ENCODE data around the gene RUFY3. TPM values are rescaled to one million over a fixed set of nuclear protein-coding genes. Genes with fewer than 3 reads are reported as not detected.

RUFY3 gene
- total and polyA plus RNA-seq, 9 of the 15 experiments (the other 6 are each of a cell fraction or from before 2014, with no cell fraction given) = 4.2 to 31.1 (median 21.5) TPM

DNA sequence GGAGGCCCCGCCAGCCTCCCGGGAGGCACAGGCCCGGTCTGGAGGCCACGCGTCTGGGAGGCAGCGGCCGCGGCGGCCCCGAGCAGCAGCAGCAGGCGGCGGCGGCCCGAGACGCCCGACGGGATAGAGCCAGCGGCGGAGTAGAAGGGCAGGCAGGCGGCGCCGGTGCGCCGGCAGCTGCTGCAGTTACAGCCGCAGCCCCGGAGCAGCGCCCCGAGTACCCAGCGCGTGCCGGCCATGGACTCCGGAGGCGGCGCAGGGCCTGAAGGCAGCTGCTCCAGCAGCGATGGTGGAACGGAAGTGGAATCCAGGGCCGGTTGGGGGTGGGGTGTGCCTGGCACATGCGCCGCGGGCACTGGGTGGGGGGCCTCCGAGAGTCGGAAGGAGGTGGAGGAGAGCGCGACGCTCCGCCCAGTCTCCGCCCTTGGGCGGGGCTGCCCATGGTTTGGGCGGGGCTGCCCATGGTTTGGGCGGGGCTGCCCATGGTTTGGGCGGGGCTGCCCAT, 117.9 kb downstream of the RUFY3 start, which contains the start of gene GRSF1 (continued):
- TF ChIP-seq REST (IDR thresholded peaks at IDR 0.05; ENCODE audit: borderline replicate concordance) = peak; percentile 49; the same call in 1 of the 2 replicates
- no peak for TF ChIP-seq REST (CRISPR knock-in tag; IDR thresholded peaks at IDR 0.05; ENCODE audit: low read depth)
- TF ChIP-seq, protein P1, sequence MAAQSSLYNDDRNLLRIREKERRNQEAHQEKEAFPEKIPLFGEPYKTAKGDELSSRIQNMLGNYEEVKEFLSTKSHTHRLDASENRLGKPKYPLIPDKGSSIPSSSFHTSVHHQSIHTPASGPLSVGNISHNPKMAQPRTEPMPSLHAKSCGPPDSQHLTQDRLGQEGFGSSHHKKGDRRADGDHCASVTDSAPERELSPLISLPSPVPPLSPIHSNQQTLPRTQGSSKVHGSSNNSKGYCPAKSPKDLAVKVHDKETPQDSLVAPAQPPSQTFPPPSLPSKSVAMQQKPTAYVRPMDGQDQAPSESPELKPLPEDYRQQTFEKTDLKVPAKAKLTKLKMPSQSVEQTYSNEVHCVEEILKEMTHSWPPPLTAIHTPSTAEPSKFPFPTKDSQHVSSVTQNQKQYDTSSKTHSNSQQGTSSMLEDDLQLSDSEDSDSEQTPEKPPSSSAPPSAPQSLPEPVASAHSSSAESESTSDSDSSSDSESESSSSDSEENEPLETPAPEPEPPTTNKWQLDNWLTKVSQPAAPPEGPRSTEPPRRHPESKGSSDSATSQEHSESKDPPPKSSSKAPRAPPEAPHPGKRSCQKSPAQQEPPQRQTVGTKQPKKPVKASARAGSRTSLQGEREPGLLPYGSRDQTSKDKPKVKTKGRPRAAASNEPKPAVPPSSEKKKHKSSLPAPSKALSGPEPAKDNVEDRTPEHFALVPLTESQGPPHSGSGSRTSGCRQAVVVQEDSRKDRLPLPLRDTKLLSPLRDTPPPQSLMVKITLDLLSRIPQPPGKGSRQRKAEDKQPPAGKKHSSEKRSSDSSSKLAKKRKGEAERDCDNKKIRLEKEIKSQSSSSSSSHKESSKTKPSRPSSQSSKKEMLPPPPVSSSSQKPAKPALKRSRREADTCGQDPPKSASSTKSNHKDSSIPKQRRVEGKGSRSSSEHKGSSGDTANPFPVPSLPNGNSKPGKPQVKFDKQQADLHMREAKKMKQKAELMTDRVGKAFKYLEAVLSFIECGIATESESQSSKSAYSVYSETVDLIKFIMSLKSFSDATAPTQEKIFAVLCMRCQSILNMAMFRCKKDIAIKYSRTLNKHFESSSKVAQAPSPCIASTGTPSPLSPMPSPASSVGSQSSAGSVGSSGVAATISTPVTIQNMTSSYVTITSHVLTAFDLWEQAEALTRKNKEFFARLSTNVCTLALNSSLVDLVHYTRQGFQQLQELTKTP (IDR thresholded peaks at IDR 0.05; ENCODE audit: low read depth in 1 of 2, partially characterized antibody in 2 of 2) = no peak
- 0 out of 2 replicates have a peak, but pooled peaks have one; percentile 36 for TF ChIP-seq KLF1 (tag; IDR thresholded peaks at IDR 0.05)
- TF ChIP-seq HOXB6 (CRISPR knock-in tag; IDR thresholded peaks at IDR 0.05; ENCODE audit: borderline replicate concordance) = no peak
- TF ChIP-seq E2F6 (IDR thresholded peaks at IDR 0.05; ENCODE audit: borderline replicate concordance in 1 of 2, extremely low read depth in 1 of 2, insufficient read depth in 1 of 2, insufficient read length in 1 of 2, low read depth in 1 of 2, low read length in 1 of 2, poor library complexity in 1 of 2, severe bottlenecking in 1 of 2) = peak in 1 of 2 experiments; percentile 5
- no peak for TF ChIP-seq MBD1 (CRISPR knock-in tag; IDR thresholded peaks at IDR 0.05)
- peak; percentile 46 for TF ChIP-seq FUS (optimal IDR thresholded peaks at IDR 0.05; ENCODE audit: low read depth, low read length)
- TF ChIP-seq, protein P2, sequence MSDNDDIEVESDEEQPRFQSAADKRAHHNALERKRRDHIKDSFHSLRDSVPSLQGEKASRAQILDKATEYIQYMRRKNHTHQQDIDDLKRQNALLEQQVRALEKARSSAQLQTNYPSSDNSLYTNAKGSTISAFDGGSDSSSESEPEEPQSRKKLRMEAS (CRISPR knock-in tag; IDR thresholded peaks at IDR 0.05) = 0 out of 2 replicates have a peak, but pooled peaks have one; percentile 43
- peak; percentile 85 for TF ChIP-seq POLR2A (conservative IDR thresholded peaks at IDR 0.05)
- TF ChIP-seq MCM5 (IDR thresholded peaks at IDR 0.05; ENCODE audit: low read depth) = no peak

Measured in K562 (cell line).